Stimulated activated CD8-positive, alpha-beta memory T cell treated with anti-CD3 and anti-CD28 coated beads, Interleukin-2, amount 100 ng/mL, for 1 hour (primary cell): ENCODE results near the gene FAM13C.

Source experiments
- DNase-seq, 2 donors: peaks; one replicate each; pipeline ENCODE4 v3.0.0-alpha.2; 2020; ENCODE audit warnings: low read depth in 2 of 2

The FAM13C gene

DNA sequence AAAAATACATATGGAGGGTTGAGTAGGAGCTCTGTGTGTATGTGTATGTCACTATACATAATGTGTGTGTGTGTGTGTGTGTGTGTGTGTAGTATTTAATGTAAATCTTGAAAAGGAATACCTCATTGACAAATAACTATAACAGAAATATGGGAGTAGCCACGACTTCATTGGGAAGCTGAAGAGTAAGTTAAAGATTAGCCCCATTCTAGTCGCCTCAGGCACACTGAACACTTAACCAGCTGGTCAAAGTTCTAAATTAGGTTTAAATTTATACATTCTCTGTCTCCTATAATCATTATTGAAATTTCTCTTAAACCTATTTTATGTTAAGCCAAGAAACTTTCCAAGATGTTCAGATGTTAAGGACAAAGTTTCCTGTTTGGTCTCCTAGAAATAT lies 45.3 kb downstream of the FAM13C start:
- no peak for DNase-seq

DNA sequence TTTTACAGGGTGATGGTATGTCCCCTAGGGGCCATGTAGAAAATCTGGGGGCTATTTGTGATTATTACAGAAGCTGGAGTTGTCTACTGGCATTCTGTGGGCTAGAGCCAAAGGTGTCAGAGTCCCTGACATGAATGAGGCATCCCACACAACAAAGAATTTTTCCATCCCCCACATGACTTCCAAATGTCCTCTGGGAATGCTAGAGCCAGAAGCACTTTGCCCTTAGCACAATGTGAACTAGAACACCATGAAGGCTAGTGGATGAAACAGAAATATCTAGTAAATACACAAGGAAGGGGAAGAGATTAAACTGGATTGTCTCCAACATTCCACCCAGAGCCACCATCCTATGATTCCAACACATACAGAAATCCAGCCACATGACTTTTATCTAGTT lies 46.9 kb downstream of the FAM13C start:
- DNase-seq: no peak

DNA sequence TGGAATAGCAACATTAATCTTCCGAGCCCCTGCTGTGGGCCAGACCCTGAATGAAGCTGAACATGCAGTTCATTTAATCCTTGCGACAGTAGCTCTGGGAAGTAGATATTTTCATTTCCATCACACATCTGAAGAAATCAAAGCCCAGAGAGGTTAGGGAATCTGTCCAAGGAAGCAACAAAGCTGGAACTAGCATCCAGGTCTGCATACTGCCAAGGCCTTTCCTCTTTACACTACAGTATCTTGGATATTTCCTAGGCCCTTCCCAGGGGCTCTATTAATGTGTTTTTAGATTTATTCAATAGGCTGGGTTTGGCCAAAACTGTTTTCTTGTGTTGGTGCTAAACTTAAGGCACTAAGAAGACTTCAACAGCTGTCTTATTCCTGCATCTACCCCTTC lies 48.1 kb downstream of the FAM13C start:
- no peak for DNase-seq

DNA sequence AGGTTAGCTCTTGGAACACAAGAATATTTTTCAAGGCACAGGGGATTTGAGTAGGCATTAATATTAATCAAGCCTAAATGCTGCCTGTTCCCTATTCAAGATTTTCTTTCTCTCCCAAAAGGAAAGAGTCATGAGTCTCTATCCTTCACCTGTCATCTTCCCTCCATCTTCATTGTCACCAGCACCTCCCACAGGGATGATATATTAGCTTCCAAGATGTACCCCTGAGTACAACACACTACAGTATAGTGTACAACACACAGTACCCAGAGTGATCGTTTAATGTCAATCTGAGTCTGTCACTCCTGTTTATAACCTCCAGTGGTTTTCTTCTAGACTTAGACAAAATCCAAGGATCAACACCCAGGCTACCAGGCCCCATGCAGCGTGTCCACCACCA lies 50.1 kb downstream of the FAM13C start:
- DNase-seq: no peak

DNA sequence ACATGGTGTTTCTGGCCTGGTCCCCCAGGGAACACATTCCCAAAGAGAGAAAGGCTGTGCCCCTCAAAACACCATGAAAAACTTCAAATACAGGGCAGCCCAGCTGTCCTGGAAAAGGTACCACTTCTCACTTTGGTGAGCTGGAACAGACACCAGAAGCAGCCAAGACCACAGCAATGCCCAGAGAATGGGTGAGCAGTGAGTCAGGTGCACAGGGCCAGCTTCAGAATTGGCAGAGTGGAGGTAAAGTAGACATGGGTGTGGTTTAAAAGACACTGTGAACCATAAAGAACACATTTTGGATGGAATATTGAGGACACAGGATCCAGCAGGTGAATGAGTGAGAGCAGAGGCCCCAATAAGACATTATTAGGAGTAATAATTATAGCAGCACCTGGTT lies 51.3 kb downstream of the FAM13C start:
- DNase-seq: no peak

DNA sequence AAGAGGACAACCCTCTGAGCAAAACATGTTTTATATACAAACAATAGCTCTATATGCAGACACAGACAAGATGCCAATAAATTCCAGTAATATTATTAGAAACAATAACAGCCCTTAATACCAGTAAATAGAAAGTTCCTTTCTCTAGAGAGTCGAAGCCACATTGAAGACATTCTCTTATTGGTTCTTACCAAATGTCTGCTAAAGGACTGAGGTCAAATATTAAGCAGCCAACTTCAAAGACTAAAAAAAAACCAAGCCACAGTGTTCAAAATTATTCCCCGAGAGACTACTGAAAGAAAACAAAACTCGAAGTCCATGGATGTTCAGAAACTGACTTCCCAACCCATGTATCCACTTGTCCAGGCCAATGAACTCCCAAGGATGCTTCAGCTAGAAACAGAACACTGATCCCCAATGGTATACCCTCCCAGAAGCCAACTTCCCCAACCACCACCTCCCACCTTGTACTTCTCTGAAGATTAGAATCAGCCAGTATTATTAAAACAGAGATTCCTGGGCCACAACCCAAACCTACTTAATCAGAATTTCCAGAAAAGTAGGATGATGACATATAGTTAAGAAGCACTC lies 51.9 kb downstream of the FAM13C start:
- no peak for DNase-seq

DNA sequence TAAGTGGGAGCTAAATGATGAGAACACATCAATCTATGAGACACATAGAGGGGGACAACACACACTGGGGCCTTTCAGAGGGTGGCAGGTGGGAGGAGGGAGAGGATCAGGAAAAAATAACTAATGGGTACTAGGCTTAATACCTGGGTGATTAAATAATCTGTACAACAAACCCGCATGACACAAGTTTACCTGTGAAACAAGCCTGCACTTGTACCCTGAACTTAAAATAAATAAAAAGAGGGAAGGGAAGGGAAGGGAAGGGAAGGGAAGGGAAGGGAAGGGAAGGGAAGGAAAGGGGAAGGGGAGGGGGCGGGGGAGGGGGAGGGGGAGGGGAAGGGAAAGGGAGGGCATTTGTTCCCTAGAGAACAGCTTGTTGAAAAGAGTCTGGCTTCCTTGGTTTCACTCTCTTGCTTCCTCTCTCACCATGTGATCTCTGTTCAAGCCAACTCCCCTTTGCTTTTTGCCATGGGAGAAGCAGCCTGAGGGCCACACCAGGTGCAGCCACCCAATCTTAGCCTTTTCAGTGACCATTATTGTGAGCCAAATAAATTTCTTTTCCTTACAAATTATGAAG lies 57.7 kb downstream of the FAM13C start:
- DNase-seq: no peak

DNA sequence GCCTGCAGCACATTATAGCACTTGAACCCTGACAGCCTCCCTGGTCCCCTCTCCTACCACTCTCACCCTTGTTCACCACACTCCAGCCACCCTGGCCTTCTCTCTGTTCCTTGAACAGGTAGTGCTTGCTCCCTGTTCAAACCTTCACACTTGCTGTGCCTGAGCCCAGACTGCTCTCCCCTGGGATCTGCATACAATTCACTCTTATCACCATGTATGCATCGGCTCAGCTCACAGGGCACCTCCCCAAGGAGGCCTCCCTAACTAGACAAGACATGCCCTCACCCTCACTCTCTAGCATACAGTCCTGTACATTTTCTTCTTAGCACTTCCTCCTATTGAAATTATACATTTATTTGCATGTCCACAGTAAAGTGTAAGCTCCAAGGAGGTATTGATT lies 59.3 kb downstream of the FAM13C start:
- DNase-seq: no peak

DNA sequence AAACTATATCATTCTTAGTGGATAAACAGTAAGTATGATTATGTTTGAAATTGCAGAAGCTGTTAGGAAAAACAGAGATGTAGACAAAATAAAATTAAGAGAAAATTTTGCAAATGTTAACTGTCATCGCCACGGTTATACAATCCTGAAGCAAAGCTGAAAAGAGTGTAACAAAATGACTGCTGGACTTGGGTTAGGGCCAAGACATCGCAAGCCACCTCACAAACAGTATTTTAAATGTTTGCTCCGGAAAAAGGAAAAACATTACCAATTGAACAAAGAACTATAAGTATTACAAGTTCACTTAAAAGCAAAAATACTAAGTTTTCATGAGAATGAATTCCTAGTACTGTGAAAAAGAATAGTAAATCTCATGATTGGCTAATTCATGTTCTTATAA lies 60.0 kb downstream of the FAM13C start:
- no peak for DNase-seq

DNA sequence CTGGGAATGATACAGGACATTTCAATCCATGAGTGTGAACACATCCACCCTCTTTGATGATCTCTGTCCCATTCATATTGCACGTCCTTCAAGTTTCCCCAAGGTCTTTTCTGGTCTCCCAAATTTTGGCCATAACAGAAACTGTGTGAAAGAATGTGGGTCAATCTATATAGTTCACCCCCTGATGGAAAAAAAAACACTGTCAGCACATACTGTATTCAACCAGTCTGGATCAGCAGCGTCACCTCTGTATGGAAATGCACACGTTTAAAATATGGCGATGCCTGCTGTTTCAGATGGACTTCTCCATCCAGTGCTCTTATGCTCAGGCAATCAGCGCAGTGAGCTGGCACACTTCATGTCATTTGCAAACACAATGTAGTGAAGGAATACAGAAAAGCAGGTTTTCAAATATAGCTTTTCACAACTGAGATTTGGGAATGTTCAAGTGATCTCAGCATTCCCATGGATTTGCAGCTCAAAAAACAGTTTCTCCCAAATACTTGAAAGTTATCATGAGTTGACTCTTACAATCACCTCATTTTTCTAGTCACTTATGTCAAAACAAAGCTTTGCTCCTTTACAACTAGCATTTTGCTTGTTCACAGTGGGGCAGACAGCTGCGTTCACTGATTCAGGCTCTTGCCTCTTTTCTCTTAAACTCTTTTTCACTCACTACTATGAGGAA lies 61.1 kb downstream of the FAM13C start:
- DNase-seq: no peak

DNA sequence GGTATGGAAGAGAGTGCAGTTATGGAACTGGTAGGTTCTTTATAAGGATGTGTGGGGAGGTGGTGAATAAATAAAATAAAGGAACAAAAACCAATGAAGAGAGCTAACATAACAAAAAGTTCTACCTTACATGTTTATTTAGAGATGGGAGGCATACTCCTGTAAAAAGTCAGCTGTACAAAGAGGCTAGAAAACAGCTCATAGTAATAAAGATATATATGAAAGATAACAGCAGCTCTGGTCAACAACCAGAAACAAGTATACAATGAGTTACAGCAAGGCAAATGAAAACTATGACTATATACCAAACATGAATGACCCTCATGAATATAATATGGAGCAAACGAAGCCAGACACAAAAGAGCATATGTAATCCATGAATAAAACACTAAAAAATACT lies 62.0 kb downstream of the FAM13C start:
- DNase-seq: no peak

DNA sequence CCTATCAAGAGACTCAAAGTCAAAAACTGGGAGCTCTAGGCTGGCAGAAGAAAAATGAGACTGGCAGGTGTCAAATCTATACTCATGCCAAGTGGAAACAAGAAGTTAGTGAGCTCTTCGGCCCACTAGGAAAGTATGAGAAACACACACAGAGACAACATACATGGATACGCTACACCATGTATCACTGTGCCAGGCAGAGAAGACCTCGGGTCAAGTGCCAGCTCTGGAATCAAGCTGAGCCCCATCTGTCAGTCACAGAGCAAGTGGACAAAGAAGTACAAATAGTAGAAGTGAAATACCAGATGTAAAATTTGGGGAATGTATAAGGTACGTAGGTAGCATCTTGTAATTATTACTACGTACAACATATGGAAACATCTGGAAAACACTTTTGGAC lies 62.4 kb downstream of the FAM13C start:
- DNase-seq: no peak

DNA sequence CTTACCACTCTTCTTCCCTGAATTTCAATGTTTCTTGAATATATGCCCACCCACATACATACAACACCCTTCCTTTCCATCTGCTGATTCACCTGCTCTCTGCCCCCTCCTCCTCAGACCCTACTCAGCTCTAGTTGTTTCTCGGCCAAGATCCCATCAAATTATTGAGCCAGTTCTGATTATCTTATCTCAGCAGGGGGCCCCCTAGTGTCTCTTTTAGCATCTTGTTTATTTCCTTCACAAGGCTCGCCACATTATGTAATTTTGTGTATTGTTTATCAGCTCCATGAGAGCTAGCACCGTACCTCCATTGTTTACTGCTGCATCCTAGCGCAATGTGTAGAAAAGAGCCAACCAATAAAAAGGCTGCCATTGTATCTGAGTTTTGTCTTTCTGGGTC lies 71.9 kb downstream of the FAM13C start:
- DNase-seq: no peak

DNA sequence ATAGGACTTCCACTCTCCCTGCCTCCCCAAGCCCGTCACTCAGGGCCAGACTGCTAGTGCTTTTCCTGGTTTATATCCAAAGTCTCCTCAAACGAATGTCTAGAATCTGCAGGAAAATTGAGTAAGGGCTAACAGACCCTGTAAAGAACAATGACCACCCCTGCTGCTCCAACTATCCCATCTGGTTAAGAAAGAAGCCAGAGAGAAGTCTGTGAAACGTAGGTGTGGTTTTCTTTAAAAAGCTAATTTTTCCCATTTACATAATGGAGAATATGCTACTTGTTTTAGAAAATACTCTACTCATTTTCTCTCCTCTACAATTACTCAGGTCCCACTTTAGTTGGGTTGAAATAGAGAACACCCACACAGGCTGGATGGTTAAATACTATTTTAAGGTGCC lies 72.5 kb downstream of the FAM13C start:
- no peak for DNase-seq

DNA sequence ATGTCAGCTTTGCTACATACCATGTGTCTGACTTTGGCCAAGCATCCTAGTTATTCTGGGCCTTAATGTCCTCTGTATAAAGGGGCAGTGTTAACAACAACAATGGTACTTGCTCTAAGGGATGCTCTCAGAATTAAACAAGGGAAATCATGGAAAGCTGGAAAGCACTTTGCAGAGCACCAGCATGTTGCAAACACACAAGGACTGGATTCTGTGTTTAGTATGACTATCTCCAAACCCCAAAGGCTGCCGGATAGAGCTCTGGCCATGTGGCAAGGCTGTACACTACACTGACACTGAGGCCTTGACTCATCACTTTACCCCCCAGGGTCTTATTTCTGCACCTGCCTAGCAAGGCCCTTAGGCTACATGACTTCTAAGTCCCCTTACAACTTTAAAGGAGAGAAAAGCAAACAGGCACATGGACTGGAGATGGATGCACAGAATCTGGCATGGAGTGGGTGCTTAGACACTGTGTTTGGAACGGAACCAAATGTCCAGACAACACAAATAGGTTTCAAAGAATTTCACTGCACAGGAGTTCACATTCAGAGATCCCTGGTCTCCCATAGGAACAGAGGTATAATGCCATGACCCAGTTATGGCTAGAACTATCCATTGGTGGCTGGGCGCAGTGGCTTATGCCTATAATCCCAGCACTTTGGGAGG lies 74.6 kb downstream of the FAM13C start:
- no peak for DNase-seq

DNA sequence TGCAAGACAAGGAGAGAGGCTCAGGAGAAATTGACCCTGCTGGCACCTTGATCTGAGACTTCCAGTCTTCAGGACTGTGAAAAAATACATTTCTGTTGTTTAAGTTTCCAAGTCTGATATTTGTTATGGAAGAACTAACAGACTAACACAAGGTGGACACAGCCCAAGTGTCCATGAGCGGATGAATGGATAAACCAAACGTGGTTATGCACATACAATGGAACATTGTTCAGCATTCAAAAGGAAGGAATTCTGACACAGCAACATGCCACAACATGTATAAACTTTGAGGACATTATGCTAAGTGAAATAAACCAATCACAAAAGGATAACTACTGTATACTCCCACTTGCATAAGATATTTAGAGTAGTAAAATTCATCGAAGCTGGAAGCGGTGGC lies 76.5 kb downstream of the FAM13C start:
- DNase-seq: no peak

DNA sequence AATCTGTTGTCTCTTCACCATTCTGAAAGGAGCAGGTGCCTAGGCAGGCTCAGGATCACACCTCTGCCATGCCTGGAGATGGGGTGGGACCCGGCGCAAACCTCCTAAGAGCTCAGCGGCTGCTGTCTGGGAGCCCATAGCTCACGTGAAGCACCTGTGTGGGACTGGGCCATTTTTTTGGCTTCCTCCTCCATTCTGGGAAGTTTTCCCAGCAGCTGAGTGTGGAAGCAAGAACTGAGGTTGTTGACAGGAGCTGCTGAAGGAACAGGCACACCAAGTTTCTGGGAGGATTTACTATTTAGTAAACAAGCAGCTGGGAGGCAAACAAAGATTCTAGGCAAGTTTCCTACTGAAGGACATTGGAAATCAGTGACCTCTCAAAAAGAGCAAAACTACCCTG lies 77.3 kb downstream of the FAM13C start:
- no peak for DNase-seq

DNA sequence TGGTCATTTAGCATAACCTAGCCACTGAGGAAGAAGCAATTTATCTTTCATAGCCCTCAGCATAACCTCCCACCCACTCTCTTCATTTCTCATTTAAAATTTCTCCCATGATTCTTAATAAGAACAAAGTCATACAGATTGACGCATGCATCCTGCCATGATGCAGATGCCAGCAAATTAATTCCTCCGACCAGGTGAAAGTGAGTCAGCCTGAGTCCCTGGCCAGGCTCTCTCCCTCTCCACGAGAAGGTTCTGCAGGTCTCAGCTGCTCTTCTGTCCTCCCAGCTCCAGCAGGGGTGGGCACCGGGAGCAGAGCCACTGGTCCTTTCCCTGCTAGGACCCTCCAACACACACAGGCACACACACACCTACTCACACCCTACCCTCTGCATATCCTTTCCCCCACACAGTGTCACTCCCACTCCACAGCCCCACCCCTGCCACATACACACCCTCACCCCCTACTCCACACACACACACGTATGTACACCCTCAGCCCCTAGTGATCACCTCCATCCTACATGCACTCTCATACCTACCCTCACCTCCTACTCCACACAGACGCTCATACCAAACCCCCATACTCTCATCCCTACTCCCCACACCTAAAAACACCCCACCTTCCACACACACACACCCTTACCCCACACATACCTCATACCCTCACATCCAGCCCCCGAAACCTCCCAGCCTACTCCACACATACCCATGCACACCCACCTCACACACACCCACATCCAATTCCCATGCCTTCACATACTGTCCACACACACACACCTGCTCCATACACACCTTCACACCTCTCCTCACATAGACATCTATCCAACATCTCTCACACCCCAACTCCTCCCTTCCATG lies 78.0 kb downstream of the FAM13C start:
- DNase-seq: no peak

DNA sequence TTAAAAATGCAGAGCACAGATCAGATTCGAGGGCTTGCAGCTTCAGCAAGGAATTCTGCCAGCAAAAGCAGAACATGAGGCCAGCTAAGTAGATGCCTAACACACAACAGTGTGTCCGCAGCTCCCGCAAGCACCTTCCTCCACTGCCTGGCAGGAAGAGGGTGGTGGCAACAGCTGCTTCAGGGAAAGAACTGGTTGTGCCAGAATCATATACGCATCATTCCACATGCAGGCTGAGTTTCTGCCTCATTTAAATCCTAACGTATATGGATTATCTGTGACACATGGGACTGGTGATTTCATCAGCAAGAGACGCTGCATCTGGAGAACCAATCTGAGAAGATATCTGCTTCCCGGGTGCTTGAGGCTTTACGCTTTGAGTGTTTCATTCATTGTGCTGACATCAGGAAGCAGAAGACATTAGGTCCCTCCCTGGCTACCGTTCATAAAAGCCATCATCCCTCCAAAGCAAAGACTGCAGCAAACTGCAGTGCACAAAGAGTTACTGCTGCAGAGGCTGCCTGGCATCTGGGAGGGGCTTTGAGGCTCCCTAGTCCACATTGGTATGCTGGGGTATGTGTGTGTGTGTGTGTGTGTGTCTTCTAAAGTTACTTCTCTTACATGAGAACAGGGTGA lies 78.8 kb downstream of the FAM13C start:
- DNase-seq: no peak

DNA sequence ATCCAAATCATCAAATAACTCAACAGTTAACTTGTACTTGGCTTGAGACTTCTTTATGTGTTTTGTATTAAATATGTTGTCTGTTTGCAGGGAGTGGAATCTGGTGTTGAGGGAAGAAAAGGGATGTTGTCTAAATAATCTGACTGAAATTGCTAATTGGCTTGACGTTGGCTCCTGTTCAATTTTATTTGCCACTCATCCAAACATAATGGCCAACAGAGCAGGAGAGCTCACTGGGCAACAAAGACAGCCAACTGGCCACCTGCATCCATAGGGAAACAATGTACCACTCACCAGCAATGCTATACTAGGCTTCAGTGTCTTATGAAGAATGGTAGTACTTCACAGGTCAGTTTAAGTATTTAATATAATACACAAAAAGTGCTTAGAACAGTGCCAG lies 80.5 kb downstream of the FAM13C start:
- DNase-seq: no peak

DNA sequence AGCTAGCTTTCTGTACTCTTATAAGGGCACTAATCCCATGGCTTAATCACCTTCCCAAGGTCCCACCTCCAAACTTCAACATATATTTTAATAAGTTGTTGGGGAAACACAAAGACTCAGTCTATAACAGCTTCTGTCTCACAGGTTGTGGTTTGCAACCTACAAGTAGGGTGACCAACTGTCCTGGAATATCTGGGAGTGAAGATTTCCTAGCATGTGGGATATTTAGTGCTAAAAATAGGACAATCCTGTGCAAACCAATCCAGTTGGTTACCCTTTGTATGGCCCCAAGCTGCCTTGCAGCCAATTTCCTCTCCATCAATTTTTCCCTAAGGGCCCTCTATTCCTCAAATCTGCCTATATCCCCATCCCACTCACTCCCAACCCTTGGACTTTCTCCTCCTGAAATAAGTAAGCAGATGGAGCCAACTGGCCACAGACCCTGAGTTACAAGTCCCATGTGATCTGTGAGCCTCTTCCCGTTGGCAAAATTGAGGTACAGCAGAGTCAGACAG lies 82.3 kb downstream of the FAM13C start:
- DNase-seq: no peak

DNA sequence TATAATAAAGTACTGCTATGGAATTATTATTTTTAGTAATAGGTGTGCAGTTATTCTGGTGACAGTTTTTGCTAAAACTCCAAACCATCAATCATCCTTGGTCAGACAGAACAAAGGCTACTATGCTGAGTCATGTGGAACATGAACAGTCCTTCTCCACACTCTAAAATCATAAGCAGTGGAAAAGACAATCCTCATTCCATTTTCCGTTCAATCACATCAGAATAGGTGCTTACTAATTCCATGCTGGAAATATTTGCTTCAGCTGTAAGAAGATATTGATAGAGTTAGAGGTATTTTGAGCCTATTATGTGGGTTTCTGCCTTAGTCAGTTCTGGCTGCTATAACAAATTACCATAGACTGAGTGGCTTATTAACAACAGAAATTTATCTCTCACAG lies 82.9 kb downstream of the FAM13C start:
- no peak for DNase-seq
